D341Med (cell line): ENCODE data around the gene ERMN.
"Not testable (repeated sequence)": the region's sequence is repeated elsewhere in the genome, so short reads cannot be mapped to it uniquely, and the experiment has no call there.

Experiments used
- DNase-seq: peaks from one replicate; pipeline ENCODE4 v3.0.0; 2012; ENCODE audit warnings: low spot score

ERMN gene

DNA sequence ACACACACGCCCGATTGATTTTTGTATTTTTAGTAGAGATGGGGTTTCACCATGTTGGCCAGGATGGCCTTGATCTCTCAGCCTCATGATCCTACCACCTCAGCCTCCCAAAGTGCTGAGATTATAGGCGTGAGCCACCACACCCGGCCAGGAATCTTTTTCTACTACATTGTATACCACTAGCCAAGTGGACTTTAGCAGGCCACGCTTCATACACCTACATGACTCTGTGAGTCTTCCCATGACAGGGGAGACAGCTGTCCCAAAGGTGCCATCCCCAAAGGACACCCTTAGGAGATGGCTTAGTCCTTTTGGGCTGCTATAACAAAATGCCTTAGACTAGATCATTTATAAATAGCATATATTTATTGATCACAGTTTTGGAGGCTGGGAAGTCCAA is 32.8 kb downstream of the ERMN start:
- DNase-seq = no peak

DNA sequence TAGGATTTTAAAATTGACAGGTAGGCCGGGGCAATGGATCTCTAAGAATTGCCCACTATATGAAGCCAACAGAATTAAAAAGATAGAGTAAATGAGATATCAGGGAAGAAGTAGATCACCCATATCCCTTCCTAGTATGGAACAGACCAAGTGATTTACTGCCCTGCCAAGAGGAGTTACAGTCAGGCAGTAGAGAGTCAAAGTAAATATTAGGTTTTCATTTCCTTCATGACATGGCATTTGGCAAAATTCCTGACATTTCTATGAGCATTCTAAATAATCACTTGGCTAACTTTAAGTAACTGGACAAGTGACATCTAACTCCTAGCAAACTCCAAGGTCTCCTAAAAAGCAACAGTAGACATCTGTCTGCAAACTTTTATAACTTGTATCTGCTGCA is 34.6 kb downstream of the ERMN start:
- DNase-seq = no peak

DNA sequence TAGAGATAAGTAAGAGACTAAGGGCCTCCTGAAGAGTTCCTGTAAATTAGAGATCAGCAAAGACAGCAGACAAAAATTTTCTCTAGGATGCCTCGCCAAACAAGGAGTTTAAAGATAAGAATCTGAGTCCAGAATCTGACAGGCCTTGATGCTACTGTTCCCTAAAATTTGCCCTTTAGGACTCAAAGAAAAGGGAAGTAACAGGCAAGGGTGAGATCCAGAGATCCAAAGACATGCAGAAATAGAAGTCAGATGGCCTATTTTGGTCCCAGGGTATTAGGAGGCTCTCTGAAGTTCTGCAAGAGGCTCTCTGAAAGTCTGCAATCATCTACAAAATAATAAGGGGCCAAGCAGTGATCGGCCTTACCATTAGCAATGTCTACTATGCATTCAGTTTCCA is 35.1 kb downstream of the ERMN start:
- DNase-seq = no peak

DNA sequence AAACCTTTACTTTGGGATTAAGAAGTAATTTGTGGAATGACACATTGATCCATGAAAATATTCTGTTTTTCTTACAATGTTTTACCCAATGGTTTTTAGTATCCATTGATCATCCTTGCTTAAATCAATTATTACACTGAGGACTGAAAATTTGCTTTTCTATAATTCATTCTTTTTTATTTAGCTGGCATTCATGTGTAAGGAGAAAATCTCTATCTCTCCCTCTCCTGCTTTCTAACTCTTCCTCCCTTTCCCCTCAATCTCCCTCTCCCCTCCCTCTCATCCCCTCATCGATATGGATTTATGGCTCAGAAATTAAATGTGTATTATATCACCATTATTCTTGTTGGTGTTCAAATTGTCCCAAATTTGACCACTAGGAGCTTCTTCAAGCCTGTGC is 38.5 kb downstream of the ERMN start:
- DNase-seq = no peak

DNA sequence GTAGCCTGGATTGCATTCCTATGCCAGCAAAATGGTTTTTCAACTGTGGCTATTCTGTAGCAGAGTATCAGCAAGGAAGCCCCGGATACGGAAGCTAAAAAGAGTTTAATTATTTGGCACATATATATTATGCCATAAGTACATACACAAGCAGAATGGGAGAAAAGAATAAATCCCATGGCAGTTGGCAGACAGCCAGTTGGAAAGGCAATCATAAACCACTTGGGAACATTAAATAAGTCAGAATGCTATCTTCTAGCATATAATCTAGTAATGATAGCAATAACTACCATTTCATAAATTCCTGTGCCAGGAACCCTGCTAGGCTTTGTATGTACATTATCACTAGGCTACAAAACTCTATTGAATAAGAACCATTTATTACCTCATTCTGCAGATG is 42.2 kb downstream of the ERMN start:
- DNase-seq = no peak

DNA sequence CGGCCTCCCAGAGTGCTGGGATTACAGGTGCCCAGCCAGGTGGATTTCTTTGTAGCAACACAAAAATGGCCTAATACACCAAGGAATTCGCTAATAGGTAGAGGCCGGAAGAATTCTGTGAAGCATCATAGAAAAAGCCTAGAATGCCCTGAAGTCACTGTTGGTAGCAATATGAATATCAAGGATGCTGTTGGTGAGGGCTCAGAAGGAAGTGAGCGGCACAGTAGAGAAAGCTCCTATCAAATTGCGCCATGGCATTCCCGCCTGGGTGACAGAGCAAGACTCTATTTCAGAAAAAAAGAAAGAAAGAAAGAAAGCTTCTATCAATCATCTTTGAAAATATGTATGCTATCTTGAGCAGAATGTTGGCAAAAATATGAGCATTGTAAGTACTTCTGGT is 44.3 kb downstream of the ERMN start:
- DNase-seq = no peak

DNA sequence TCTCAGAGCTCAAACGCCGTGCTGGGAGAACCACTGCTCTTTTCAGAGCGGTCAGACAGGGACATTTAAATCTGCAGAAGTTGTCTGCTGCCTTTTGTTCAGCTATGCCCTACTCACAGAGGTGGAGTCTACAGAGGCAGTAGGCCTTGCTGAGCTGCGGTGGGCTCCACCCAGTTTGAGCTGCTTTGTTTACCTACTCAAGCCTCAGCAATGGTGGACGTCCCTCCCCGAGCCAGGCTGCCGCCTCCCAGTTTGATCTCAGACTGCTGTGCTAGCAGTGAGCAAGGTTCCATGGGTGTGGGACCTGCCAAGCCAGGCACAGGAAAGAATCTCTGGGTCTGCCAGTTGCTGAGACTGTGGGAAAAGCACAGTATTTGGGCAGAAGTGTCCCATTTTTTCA is 46.3 kb downstream of the ERMN start:
- not testable (repeated sequence) for DNase-seq

DNA sequence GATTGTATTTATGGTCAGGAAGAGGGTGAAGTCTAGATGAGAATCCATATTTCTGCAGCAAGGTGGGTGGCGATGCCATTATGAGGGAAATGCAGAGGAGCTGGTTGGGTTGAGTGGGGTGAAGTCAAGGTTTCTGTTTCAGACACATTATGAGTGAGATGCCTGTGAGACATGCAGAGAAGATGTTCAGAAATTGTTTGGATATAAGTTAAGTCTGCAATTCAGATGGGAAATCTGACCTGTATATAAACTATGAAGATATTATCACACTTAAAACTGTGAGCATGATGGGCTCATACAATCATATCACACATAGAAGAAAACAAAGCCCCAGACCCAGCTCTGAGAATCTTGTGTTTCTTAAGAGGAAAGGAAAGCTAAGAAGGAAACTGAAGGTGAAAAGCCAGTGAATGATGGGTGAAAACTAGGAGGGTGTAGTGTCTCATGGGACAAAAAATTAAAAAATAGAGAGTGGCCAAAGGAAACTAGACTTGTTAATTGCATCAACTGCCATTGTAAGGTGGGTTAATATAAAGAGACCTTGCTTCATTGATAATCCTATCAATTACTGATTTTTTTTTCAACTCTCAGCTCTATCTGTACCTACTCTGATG is 53.9 kb downstream of the ERMN start:
- DNase-seq = no peak

DNA sequence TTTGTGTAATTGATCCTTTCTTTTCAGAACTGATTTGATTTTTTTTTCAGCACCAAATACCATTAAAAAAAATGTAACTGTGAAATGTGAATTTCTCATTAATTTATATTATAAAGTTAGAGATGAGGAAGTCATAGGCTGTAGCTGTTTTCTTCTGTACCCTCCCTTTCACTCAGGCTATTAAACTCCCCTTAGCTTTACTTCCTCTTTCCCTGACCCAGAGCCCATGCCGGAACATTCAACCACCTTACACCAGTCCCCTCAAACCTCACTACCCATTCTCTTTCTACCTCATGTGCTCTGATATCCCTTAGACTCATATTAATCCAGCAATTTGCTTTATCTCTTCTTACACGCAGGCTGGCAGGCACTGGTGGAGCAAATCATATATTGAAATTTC is 55.7 kb downstream of the ERMN start:
- DNase-seq = no peak

DNA sequence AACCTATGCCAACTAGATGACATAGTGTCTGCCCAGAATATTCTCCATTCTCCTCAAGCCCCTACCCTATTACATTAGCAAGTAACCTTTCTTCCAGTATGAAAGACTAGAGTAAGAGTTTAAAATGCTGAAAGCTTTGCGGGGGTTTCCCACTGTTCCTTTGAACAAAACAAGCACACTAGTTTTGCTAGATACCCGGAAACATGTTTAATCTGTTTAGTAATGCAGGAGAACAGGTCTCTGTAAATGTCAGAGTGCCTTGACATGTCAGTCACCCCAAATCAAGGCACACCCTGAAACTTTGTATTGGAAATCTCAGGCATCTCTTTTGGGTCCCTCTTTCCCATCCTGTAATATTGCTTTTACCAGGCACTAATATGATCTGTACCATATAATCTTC is 56.6 kb downstream of the ERMN start:
- DNase-seq = no peak
